HepG2 (cell line): Measurements from ENCODE around the gene VEPH1. TPM values are rescaled to one million over a fixed set of nuclear protein-coding genes. Genes with fewer than 3 reads are reported as not detected.

Experiments used
- ATAC-seq: fragments of 200-7000 bp; cut with Tn5 transposase; 3 replicates; pipeline ENCODE4 v1.9.1; 2020; ENCODE audit warnings: mild to moderate bottlenecking, moderate library complexity
- BruUV-seq: library from RNA; stranded (reverse); fragments of 400-500 nt; replicated peaks from 2 replicates; lab custom pipeline; 2021; lab: Mats Ljungman, UMichigan
- CTCF ChIA-PET: fragments of 300-600 bp; formaldehyde crosslinking; extraction: SDS; loops from one replicate; lab custom pipeline; 2021; ENCODE audit warnings: low total read pairs, inconsistent platforms, low intra/inter-chr PET ratio; lab: Yijun Ruan, JAX
- POLR2A ChIA-PET: fragments of 350-600 bp; sonication (Branson Sonifier 250); formaldehyde crosslinking; loops from one replicate; lab custom pipeline; 2020; ENCODE audit warnings: antibody characterized with exemption, inconsistent platforms; lab: Yijun Ruan, JAX
- DNase-seq: peaks from one replicate; pipeline ENCODE4 v3.0.0-alpha.2; 2015; ENCODE audit warnings: low spot score
- FAIRE-seq: peaks from 3 replicates; lab custom pipeline; 2011; peaks lifted over from hg19 to GRCh38; lab: Jason Lieb, UNC
- H2AFZ ChIP-seq: one replicate; pipeline ENCODE4 v1.6.1; 2011; ENCODE audit warnings: low read length, inconsistent platforms
- H3K27ac ChIP-seq: fragments of 300-600 bp; 3 replicates; pipeline ENCODE4 v1.8.0; 2011; ENCODE audit warnings: mixed run types, mild to moderate bottlenecking, mixed read lengths, low read length, inconsistent platforms; ENCODE audit not compliant: insufficient read depth; ENCODE audit errors: extremely low read length
- H3K27me3 ChIP-seq, 2 experiments: fragments of 200-600 bp in 1 of 2; 2 replicates in 1 of 2; 3 replicates in 1 of 2; pipeline versions ENCODE4 v1.6.0 to v1.8.0; 2011; ENCODE audit warnings: low read length in 2 of 2, mild to moderate bottlenecking in 2 of 2, moderate library complexity in 2 of 2, inconsistent platforms in 1 of 2; ENCODE audit not compliant: insufficient read depth in 2 of 2, control insufficient read depth in 1 of 2
- H3K36me3 ChIP-seq, 2 experiments: fragments of 200-600 bp in 1 of 2; replicated peaks in 1 of 2; 2 replicates in 1 of 2; 3 replicates in 1 of 2; pipeline versions ENCODE4 v1.5.1 to v1.8.0; 2011; ENCODE audit warnings: low read length in 2 of 2, inconsistent platforms in 1 of 2; ENCODE audit not compliant: insufficient read depth in 2 of 2, control insufficient read depth in 1 of 2
- H3K4me1 ChIP-seq: 2 replicates; pipeline ENCODE4 v1.5.1; 2012; ENCODE audit warnings: low read length, inconsistent platforms; ENCODE audit not compliant: insufficient read depth
- H3K4me2 ChIP-seq: 2 replicates; pipeline ENCODE4 v1.6.0; 2011; ENCODE audit warnings: low read depth, low read length, inconsistent platforms
- H3K4me3 ChIP-seq, 3 experiments: fragments of 200-600 bp in 1 of 3; sonication (generic), shearing (Covaris generic) in 1 of 3; replicated peaks in 1 of 3; 2 replicates each; pipeline ENCODE4 v1.5.1; 2011 to 2016; ENCODE audit warnings: low read length in 3 of 3, inconsistent platforms in 2 of 3, low read depth in 2 of 3, mild to moderate bottlenecking in 2 of 3, control low read depth in 1 of 3, mixed read lengths in 1 of 3; ENCODE audit not compliant: insufficient read depth in 1 of 3
- H3K79me2 ChIP-seq: one replicate; pipeline ENCODE4 v1.6.1; 2011; ENCODE audit warnings: low read length, inconsistent platforms; ENCODE audit not compliant: insufficient read depth
- H3K9ac ChIP-seq: 2 replicates; pipeline ENCODE4 v1.6.0; 2011; ENCODE audit warnings: mild to moderate bottlenecking, low read depth, low read length, inconsistent platforms; ENCODE audit not compliant: insufficient read depth
- H3K9me3 ChIP-seq: 2 replicates; pipeline ENCODE4 v1.5.1; 2012; ENCODE audit warnings: mild to moderate bottlenecking, low read length
- H4K20me1 ChIP-seq: 2 replicates; pipeline ENCODE4 v1.6.0; 2011; ENCODE audit warnings: inconsistent platforms, mild to moderate bottlenecking, low read length, moderate library complexity; ENCODE audit not compliant: insufficient read depth
- AHDC1 ChIP-seq: sonication (generic); formaldehyde crosslinking; IDR thresholded peaks from 2 replicates; pipeline ENCODE4 v1.5.1; 2020; ENCODE audit warnings: mild to moderate bottlenecking, missing genetic modification reagents, borderline replicate concordance
- BRCA1 ChIP-seq: sonication (generic); formaldehyde crosslinking; IDR thresholded peaks from 2 replicates; pipeline ENCODE4 v1.4.0; 2020; ENCODE audit warnings: missing genetic modification reagents
- CREM ChIP-seq, 2 experiments: sonication (generic) in 1 of 2; formaldehyde crosslinking in 1 of 2; IDR thresholded peaks; 2 replicates each; pipeline versions ENCODE4 v1.4.0 to v1.6.1; 2016 to 2020; ENCODE audit warnings: antibody characterized with exemption in 1 of 2, mild to moderate bottlenecking in 1 of 2, missing genetic modification reagents in 1 of 2
- ISL2 ChIP-seq: sonication (generic); formaldehyde crosslinking; IDR thresholded peaks from 2 replicates; pipeline ENCODE4 v1.5.0; 2020; ENCODE audit warnings: missing genetic modification reagents
- RARA ChIP-seq: IDR thresholded peaks from 2 replicates; pipeline ENCODE4 v1.6.1; 2016; ENCODE audit warnings: missing genetic modification reagents, missing compliant biosample characterization
- SSRP1 ChIP-seq: IDR thresholded peaks from 2 replicates; pipeline ENCODE4 v1.6.1; 2016; ENCODE audit warnings: control low read depth
- ZEB1 ChIP-seq: IDR thresholded peaks from 2 replicates; pipeline ENCODE4 v1.6.1; 2012; ENCODE audit warnings: mild to moderate bottlenecking, low read depth, inconsistent platforms; ENCODE audit not compliant: insufficient replicate concordance
- ZNF296 ChIP-seq: sonication (generic); formaldehyde crosslinking; conservative IDR thresholded peaks from 2 replicates; pipeline ENCODE4 v1.5.0; 2020; ENCODE audit warnings: mild to moderate bottlenecking, missing genetic modification reagents
- ZNF749 ChIP-seq: sonication (generic); formaldehyde crosslinking; IDR thresholded peaks from 2 replicates; pipeline ENCODE4 v1.8.0; 2022; ENCODE audit warnings: mild to moderate bottlenecking, missing genetic modification reagents, moderate library complexity, borderline replicate concordance
- ZNF775 ChIP-seq: sonication (generic); formaldehyde crosslinking; IDR thresholded peaks from 2 replicates; pipeline ENCODE4 v1.4.0; 2020; ENCODE audit warnings: missing genetic modification reagents, mild to moderate bottlenecking, moderate library complexity, borderline replicate concordance
- WGBS: methylation state at CpG from one replicate; pipeline ENCODE4 v1.1.6; 2017; ENCODE audit warnings: low lambda C conversion rate; 5-methylcytosine and 5-hydroxymethylcytosine counted together
- in situ Hi-C: cut with HindIII; loops from 2 replicates; pipeline ENCODE4 v1.10.0; 2017; ENCODE audit warnings: low pct_unique_long_range_greater_than_20kb; ENCODE audit not compliant: extremely low pct_ligation_motif_present
- intact Hi-C: fragments of 100-400 bp; cut with micrococcal nuclease; formaldehyde crosslinking; loops from one replicate; pipeline ENCODE4 v1.10.0; 2022; ENCODE audit not compliant: unreplicated experiment
- polyA plus RNA-seq, 8 experiments: library from polyadenylated mRNA; depleted of rRNA in 3 of 8; stranded (reverse) in 7 of 8; unstranded in 1 of 8; fragments of >200 nt; fragmentation: Illumina TruSeq in 4 of 8; extraction: Trizol in 4 of 8; gene quantifications; 2 replicates each; pipeline versions ENCODE4 v1.2.1 to v1.2.3, GENCODE V29; 2011 to 2016; ENCODE audit warnings: low read depth in 4 of 8, missing spikeins in 1 of 8, mixed read lengths in 1 of 8; ENCODE audit not compliant: insufficient read depth in 1 of 8
- total RNA-seq, 5 experiments: library from RNA; depleted of rRNA; stranded (reverse); fragments of >200 nt; fragmentation: Illumina TruSeq; extraction: Trizol; gene quantifications; 2 replicates each; pipeline ENCODE4 v1.2.3, GENCODE V29; 2016; ENCODE audit warnings: low read depth in 1 of 5
- TF ChIP-seq, protein P1 (sequence below): sonication (generic); formaldehyde crosslinking; IDR thresholded peaks from 2 replicates; pipeline ENCODE4 v1.5.0; 2020; ENCODE audit warnings: missing genetic modification reagents, mild to moderate bottlenecking, borderline replicate concordance
- TF ChIP-seq, protein P2 (sequence below): IDR thresholded peaks from 2 replicates; pipeline ENCODE4 v1.6.1; 2016; ENCODE audit warnings: low read depth, missing genetic modification reagents, missing compliant biosample characterization

Gene VEPH1
- total and polyA plus RNA-seq, 2 of the 13 experiments (the other 11 are each of a cell fraction or from before 2014, with no cell fraction given), result not detected

GRCh38 chr3:157280786-157281185 is 222.4 kb downstream of the VEPH1 start:
- Histone ChIP-seq H3K36me3 (no peaks in the 10 kb centered on the region), H3K27me3 (no peaks in the 10 kb centered on the region), H3K4me1 (no peaks in the 10 kb centered on the region), H3K4me2 (no peak overlapping the region), H3K4me3 (no peak overlapping the region), H2AFZ (no peak overlapping the region), H3K27ac (no peak overlapping the region), H3K79me2 (no peaks in the 10 kb centered on the region), H4K20me1 (no peaks in the 10 kb centered on the region), H3K9ac (no peak overlapping the region), H3K9me3 (no peaks in the 10 kb centered on the region)
- 0% methylated on average over 2 of the region's 2 CpGs for WGBS
- POLR2A ChIA-PET, result no interaction called here
- in situ Hi-C loops (no loop called here), intact Hi-C loops (no loop called here)
- BruUV-seq, result no TSS peak
- DNase-seq, result no peak
- TF ChIP-seq ZEB1, result no peak
- no peak for TF ChIP-seq CREM (IDR thresholded peaks at IDR 0.05)
- no peak for TF ChIP-seq CREM (CRISPR knock-in tag; IDR thresholded peaks at IDR 0.05)
- no peak for TF ChIP-seq RARA (CRISPR knock-in tag)
- no peak for TF ChIP-seq ZNF749 (CRISPR knock-in tag)
- no peak for TF ChIP-seq SSRP1 (CRISPR knock-in tag)
- TF ChIP-seq AHDC1 (CRISPR knock-in tag), result no peak
- TF ChIP-seq, protein P1, sequence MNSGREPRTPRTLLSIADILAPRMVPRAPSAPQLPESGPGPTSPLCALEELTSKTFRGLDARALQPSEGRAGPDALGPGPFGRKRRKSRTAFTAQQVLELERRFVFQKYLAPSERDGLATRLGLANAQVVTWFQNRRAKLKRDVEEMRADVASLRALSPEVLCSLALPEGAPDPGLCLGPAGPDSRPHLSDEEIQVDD, result no peak
- TF ChIP-seq ZNF296, result no peak
- TF ChIP-seq, protein P2, sequence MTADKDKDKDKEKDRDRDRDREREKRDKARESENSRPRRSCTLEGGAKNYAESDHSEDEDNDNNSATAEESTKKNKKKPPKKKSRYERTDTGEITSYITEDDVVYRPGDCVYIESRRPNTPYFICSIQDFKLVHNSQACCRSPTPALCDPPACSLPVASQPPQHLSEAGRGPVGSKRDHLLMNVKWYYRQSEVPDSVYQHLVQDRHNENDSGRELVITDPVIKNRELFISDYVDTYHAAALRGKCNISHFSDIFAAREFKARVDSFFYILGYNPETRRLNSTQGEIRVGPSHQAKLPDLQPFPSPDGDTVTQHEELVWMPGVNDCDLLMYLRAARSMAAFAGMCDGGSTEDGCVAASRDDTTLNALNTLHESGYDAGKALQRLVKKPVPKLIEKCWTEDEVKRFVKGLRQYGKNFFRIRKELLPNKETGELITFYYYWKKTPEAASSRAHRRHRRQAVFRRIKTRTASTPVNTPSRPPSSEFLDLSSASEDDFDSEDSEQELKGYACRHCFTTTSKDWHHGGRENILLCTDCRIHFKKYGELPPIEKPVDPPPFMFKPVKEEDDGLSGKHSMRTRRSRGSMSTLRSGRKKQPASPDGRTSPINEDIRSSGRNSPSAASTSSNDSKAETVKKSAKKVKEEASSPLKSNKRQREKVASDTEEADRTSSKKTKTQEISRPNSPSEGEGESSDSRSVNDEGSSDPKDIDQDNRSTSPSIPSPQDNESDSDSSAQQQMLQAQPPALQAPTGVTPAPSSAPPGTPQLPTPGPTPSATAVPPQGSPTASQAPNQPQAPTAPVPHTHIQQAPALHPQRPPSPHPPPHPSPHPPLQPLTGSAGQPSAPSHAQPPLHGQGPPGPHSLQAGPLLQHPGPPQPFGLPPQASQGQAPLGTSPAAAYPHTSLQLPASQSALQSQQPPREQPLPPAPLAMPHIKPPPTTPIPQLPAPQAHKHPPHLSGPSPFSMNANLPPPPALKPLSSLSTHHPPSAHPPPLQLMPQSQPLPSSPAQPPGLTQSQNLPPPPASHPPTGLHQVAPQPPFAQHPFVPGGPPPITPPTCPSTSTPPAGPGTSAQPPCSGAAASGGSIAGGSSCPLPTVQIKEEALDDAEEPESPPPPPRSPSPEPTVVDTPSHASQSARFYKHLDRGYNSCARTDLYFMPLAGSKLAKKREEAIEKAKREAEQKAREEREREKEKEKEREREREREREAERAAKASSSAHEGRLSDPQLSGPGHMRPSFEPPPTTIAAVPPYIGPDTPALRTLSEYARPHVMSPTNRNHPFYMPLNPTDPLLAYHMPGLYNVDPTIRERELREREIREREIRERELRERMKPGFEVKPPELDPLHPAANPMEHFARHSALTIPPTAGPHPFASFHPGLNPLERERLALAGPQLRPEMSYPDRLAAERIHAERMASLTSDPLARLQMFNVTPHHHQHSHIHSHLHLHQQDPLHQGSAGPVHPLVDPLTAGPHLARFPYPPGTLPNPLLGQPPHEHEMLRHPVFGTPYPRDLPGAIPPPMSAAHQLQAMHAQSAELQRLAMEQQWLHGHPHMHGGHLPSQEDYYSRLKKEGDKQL (CRISPR knock-in tag), result no peak
- no peak for TF ChIP-seq BRCA1 (CRISPR knock-in tag)
- no peak for TF ChIP-seq ISL2 (CRISPR knock-in tag)
- TF ChIP-seq ZNF775 (CRISPR knock-in tag), result no peak
- CTCF ChIA-PET, result no interaction called here
- FAIRE-seq, result no peak
- ATAC-seq, result no peak
